Esophagus muscularis mucosa (tissue), 4 donors: ENCODE data around the gene DMRTC2. TPM values are rescaled to one million over a fixed set of nuclear protein-coding genes. Genes with fewer than 3 reads are reported as not detected.
"Not testable (repeated sequence)": the region's sequence is repeated elsewhere in the genome, so short reads cannot be mapped to it uniquely, and the experiment has no call there.

ENCODE experiments used
- DNase-seq: peaks from one replicate; pipeline ENCODE4 v3.0.0-alpha.2; 2017; ENCODE audit errors: extremely low spot score
- H3K27ac ChIP-seq, 4 donors: fragments of 200-600 bp; sonication (generic); replicated peaks in 1 of 4; 1 replicate in 3 of 4; 2 replicates in 1 of 4; pipeline ENCODE4 v1.5.1; 2016 to 2019; ENCODE audit warnings: mild to moderate bottlenecking in 1 of 4
- H3K27me3 ChIP-seq, 4 donors: fragments of 200-600 bp; sonication (generic); one replicate each; pipeline versions ENCODE4 v1.5.1 to v1.6.0; 2016 to 2019
- H3K36me3 ChIP-seq, 4 donors: fragments of 200-600 bp; sonication (generic); one replicate each; pipeline ENCODE4 v1.5.1; 2016 to 2019
- H3K4me1 ChIP-seq, 4 donors: fragments of 200-600 bp; sonication (generic); one replicate each; pipeline ENCODE4 v1.5.1; 2016 to 2019
- H3K4me3 ChIP-seq, 4 donors: fragments of 200-600 bp; sonication (generic); 1 replicate in 2 of 4; 2 replicates in 2 of 4; pipeline ENCODE4 v1.5.1; 2016 to 2019; ENCODE audit warnings: mild to moderate bottlenecking in 4 of 4, moderate library complexity in 1 of 4
- H3K9me3 ChIP-seq, 4 donors: fragments of 200-600 bp; sonication (generic); 1 replicate in 3 of 4; 2 replicates in 1 of 4; pipeline ENCODE4 v1.5.1; 2016 to 2019
- EP300 ChIP-seq: sonication (generic); formaldehyde crosslinking; IDR thresholded peaks from one replicate; pipeline ENCODE4 v1.6.1; 2017; ENCODE audit warnings: antibody characterized with exemption
- POLR2A ChIP-seq: fragments of 450-650 bp; IDR thresholded peaks from one replicate; pipeline ENCODE4 v1.6.1; 2017; ENCODE audit warnings: antibody characterized with exemption, moderate library complexity, mild to moderate bottlenecking, low read depth
- POLR2AphosphoS5 ChIP-seq, 2 donors: sonication (generic); formaldehyde crosslinking; IDR thresholded peaks; one replicate each; pipeline ENCODE4 v1.6.1; 2017; ENCODE audit warnings: antibody characterized with exemption in 2 of 2
- WGBS: methylation state at CpG from one replicate; pipeline ENCODE4 v1.1.5; 2018; 5-methylcytosine and 5-hydroxymethylcytosine counted together
- intact Hi-C: fragments of 100-400 bp; cut with DNase I; formaldehyde crosslinking; loops from one replicate; pipeline ENCODE4 v1.15.1; 2023
- total RNA-seq, 4 donors: library from RNA; depleted of rRNA; stranded (reverse); fragments of >200 nt; gene quantifications; one replicate each; pipeline versions ENCODE4 v1.1.0 to v1.2.1, GENCODE V29; 2016
- TF ChIP-seq, protein P1 (sequence below), 3 experiments: fragments of 200-600 bp in 2 of 3; fragments of 450-650 bp in 1 of 3; sonication (generic) in 2 of 3; IDR thresholded peaks; one replicate each; pipeline ENCODE4 v1.5.1; 2017 to 2019; ENCODE audit warnings: antibody characterized with exemption in 3 of 3, mild to moderate bottlenecking in 2 of 3, moderate library complexity in 1 of 3

DMRTC2 gene
- total RNA-seq, 4 donors from 2014 or later: not detected

DNA sequence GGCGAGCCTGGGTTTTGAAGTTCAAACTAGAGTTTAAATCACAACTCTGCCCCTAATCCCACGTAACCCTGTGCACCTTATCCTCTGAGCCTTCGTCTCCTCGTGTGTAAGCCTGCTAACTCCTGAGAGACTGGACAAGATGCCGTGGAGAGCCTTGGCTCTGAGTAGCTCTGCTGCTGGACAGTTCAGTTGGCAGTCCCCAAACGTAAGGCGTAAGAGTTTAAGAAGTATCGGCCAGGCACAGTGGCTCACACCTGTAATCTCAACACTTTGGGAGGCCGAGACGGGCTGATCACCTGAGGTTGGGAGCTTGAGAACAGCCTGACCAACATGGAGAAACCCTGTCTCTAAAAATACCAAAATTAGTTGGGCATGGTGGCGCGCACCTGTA lies 27.5 kb downstream of the DMRTC2 start:
- Histone ChIP-seq H3K9me3 (no peaks in the 10 kb centered on the region), H3K4me3 (no peak overlapping the region), H3K4me1 (peaks cover 0 to 18% (median 13%) of the 10 kb centered on the region in 4 donors), H3K27ac (no peak overlapping the region), H3K27me3 (no peaks in the 10 kb centered on the region), H3K36me3 (peaks cover 10 to 57% (median 51%) of the 10 kb centered on the region in 4 donors)
- intact Hi-C loops: loop anchor here (5.0 kb wide), 2 partner anchors 65 to 85 kb away; partner anchors contain the start of gene RABAC1
- TF ChIP-seq, protein P1, sequence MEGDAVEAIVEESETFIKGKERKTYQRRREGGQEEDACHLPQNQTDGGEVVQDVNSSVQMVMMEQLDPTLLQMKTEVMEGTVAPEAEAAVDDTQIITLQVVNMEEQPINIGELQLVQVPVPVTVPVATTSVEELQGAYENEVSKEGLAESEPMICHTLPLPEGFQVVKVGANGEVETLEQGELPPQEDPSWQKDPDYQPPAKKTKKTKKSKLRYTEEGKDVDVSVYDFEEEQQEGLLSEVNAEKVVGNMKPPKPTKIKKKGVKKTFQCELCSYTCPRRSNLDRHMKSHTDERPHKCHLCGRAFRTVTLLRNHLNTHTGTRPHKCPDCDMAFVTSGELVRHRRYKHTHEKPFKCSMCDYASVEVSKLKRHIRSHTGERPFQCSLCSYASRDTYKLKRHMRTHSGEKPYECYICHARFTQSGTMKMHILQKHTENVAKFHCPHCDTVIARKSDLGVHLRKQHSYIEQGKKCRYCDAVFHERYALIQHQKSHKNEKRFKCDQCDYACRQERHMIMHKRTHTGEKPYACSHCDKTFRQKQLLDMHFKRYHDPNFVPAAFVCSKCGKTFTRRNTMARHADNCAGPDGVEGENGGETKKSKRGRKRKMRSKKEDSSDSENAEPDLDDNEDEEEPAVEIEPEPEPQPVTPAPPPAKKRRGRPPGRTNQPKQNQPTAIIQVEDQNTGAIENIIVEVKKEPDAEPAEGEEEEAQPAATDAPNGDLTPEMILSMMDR (IDR thresholded peaks at IDR 0.05): no peak
- TF ChIP-seq EP300: no peak
- TF ChIP-seq POLR2A: no peak
- no peak for TF ChIP-seq POLR2AphosphoS5 (IDR thresholded peaks at IDR 0.05)
- WGBS: 88% methylated on average over 12 of the region's 12 CpGs
- DNase-seq: no peak

- Histone ChIP-seq H3K36me3 (peaks cover 10 to 50% (median 47%) of the 10 kb centered on the region in 4 donors), H3K9me3 (no peaks in the 10 kb centered on the region), H3K27ac (no peak overlapping the region), H3K27me3 (no peaks in the 10 kb centered on the region), H3K4me1 (peaks cover 0 to 17% (median 10%) of the 10 kb centered on the region in 4 donors), H3K4me3 (no peak overlapping the region)
- intact Hi-C loops: loop anchor here (5.0 kb wide), 2 partner anchors 64 to 84 kb away; partner anchors contain the start of gene RABAC1
- no peak for DNase-seq
- 51% methylated on average over 18 of the region's 18 CpGs for WGBS
- TF ChIP-seq EP300 (no peak), POLR2AphosphoS5 (IDR thresholded peaks at IDR 0.05) (peak in 1 of 2 donors; percentile 33), POLR2A (no peak)
- TF ChIP-seq, protein P1 (IDR thresholded peaks at IDR 0.05): peak; percentile 34 to 61 (median 44)
Observed at GRCh38 chr19:41872775-41873647, 28.2 kb downstream of the DMRTC2 start.

- H3K4me3 ChIP-seq, intact Hi-C loops, DNase-seq, H3K9me3 ChIP-seq, H3K27ac ChIP-seq, H3K27me3 ChIP-seq: not testable (repeated sequence)
- Histone ChIP-seq H3K36me3 (peaks cover 0 to 21% (median 19%) of the 10 kb centered on the region in 4 donors), H3K4me1 (peaks cover 0 to 16% (median 4%) of the 10 kb centered on the region in 4 donors)
- 91% methylated on average over 3 of the region's 3 CpGs for WGBS
Observed at GRCh38 chr19:41875973-41876372, 31.1 kb downstream of the DMRTC2 start.

GRCh38 chr19:41876847-41877832 lies 32.3 kb downstream of the DMRTC2 start, which contains the start of gene CD79A:
CD79A (plus strand) TSS chr19:41877279; CDS start chr19:41877305, 26 bp downstream.
- Histone ChIP-seq H3K27me3 (no peaks in the 10 kb centered on the region), H3K4me3 (peak within 1 kb of the TSS in 1 of 4 donors; percentile 31), H3K36me3 (peaks cover 0 to 9% (median 7%) of the 10 kb centered on the region in 4 donors), H3K4me1 (peaks cover 2 to 11% (median 5%) of the 10 kb centered on the region in 4 donors), H3K27ac (no peak within 1 kb of the TSS), H3K9me3 (no peaks in the 10 kb centered on the region)
- no peak for DNase-seq
- intact Hi-C loops: no loop called here
- TF ChIP-seq, protein P1 (IDR thresholded peaks at IDR 0.05): no peak
- TF ChIP-seq POLR2AphosphoS5 (IDR thresholded peaks at IDR 0.05) (no peak), EP300 (no peak), POLR2A (no peak)
- 57% methylated on average over 9 of the region's 9 CpGs for whole genome bisulfite sequencing
